HG03103 (cell line): ENCODE data around the gene JARID2.

Source experiments
- ATAC-seq: cut with Tn5 transposase; IDR thresholded peaks from one replicate; pipeline ENCODE4 v1.9.1; 2021; ENCODE audit warnings: low read depth; ENCODE audit not compliant: unreplicated experiment

JARID2 gene

DNA sequence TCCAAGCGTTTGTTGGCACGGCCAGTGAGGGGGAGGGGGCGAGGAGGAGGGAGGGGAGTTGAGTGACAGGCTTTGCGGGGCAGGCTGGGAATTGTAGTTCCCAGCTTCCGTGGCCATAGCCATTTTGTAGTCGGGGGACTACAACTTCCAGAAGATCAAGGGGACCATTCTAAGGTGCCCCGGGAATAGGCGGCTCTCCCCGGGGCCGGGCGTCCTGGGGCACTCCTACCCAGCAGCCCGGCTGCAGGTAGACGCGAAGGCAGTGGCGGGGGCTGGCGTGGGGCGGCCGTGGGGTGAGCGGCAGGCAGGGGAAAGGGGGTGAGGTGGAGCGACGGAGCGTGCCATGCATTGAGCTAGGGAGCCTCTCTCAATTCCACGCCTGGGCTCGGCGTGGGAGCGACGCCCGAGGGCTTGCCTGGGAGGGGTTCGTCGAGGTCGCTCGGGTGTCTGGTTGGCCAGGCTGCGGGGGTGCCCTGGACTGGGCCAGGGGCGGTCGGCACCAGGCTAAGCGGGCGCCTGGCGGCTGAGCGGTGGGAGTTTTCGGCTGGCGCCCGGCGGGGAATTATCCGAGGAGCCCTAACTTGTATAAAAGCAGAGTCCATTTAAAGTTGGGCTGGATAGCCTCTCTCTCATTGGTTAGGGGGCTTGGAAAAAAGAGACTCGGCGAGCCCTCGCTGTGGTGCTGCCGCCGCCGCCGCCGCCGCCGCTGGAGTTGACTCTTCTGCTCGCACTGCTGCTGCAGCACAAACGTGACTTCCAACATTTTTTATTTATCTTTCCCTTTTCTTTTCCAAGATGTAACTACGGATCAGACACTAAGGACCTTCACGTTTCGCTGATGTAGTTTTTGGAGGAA lies at the start of gene JARID2:
Gene JARID2 (plus strand): TSS at position 709 of the 856 bp plus-strand sequence. CDS start 471 bp downstream, outside the sequence.
- ATAC-seq = peak; percentile 50

DNA sequence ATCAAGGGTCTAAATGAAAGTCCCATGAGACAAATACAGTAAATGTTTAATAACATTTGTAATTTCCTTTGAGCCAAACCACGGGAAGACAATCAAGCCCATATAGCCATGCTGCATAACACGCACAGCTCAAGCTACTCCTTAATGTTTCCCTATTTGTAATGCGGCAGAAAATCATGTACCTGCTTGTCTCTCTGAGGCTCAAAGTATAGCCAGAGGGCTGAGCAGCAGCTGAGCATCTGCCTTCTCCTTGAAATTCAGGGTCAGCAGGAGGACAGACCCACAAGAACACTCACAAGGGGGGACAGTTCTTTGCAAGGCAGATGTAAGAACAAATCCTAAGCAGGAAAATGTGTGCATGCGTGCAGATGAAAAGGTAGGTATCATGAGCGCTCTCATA lies 45.8 kb upstream of the JARID2 start:
- no peak for ATAC-seq

DNA sequence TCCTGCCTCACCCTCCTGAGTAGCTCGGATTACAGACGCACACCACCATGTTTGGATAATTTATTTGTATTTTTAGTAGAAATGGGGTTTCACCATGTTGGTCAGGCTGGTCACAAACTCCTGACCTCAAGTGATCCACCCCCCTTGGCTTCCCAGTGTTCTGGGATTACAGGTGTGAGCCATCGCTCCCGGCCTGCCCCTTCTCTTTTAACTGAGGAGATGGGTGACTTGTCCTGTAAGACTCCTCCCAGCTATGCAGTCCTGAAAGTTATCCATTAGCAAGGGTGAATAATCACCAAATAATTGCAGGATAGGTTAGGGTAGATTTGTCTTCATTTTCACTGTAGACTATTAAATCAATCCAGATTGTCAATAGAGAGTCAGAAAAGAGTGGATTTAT lies 40.5 kb upstream of the JARID2 start:
- no peak for ATAC-seq

DNA sequence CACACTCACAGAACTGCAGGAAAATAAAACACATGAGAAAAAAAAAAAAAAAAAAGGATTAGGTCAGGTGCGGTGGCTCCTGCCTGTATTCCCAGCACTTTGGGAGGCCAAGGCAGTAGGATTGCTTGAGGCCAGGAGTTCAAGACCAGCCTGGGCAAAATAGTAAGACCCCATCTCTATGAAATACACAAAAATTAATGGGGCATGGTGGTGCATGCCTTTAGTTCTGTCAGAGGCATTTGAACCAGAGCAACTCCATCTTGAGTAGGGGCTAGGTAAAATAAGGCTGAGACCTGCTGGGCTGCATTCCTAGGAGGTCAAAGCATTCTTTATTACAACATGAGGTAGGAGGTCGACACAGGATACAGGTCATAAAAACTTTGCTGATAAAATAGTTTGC lies 39.0 kb upstream of the JARID2 start:
- no peak for ATAC-seq

DNA sequence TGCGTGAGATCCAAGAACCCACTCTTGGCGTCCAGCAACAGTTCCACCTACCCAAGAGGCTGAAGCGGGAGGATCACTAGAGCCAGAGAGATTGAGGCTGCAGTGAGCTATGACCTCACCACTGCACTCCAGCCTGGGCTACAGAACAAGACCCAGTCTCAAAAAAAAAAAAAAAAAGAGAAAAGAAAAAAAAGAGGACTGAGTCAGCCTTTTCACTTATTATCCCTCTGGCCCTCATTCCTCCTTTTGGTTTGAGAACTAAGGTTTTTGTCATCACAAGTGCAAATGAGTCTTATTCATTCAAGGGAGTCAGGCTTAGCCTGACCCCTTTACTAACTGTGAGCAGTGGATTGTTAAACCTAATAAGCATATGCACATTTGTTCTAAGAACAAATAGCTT lies 37.9 kb upstream of the JARID2 start:
- ATAC-seq = no peak

DNA sequence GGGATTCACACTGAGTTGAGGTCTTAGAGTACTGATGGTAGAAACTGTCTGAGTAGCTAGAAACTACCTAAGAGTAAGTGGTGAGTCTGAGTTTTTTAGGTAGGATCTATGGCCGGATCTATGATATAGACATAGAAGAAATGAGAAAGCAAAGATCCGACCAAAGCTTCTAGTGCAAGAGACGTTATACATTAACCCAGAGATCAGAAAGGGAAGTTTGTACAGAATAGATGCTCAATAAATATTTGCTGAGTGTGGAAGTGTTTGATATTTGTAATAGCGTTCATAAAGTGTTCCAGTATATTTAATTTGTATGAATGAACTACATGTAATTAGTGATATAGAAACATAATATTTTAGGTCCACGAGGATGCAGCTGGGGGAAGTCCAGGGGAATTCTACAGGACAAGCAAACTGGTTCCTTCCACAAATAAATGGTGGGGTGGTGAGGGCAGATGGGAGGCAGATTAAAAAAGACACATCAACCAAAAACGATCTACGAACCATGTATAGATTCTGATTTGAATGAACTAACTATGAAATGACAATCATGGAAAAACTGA lies 31.9 kb upstream of the JARID2 start:
- ATAC-seq = no peak

DNA sequence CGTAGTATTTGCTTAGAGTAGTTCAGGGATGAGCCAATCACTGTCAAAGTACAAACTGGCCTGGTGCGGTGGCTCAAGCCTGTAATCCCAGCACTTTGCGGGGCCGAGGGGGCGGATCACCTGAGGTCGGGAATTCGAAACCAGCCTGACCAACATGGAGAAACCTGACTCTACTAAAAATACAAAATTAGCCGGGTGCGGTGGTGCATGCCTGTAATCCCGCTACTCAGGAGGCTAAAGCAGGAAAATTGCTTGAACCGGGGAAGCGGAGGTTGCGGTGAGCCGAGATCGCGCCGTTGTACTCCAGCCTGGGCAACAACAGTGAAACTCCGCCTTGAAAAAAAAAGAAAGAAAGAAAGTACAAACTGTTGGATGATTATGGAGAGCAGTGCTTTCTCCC lies 27.5 kb upstream of the JARID2 start:
- ATAC-seq = no peak

DNA sequence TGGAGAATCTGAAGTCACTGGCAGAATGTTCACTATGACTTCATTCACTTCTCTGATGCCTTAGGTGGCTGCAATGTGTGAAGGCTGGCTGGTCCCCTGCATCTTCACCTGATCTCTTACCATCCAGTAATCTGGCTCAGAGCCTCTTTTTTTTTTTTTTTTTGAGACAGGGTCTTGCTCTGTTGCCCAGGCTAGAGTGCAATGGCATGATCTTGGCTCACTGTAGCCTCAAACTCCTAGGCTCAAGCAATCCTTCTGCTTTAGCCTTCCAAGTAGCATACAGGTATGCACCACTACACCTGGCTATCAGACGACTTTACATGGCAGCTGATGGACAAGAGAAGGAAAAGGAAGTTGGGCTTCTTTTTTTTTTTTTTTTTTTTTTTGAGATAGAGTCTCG lies 25.8 kb upstream of the JARID2 start:
- ATAC-seq = no peak

DNA sequence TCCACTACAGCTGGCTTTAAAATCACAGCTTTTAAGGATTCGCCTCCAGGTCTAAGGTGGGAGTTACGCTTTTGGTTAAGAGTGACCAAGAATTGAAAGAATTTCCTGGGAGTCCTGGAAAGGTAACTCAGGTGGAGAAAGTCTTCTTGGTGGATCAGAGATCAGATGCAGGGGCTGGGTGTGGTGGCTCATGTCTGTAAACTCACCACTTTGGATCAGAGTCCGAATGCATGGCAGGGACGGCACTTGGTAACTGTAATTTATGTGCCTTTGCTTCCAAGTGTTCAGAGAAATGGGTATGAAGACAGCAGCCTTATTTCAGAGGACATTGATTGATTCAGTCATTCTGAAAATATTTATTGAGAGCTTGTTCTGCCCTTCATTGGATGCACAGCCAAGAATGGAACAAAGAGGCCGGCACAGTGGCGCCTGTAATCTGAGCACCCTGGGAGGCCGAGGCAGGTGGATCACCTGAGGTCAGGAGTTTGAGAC lies 18.0 kb upstream of the JARID2 start:
- ATAC-seq = no peak

DNA sequence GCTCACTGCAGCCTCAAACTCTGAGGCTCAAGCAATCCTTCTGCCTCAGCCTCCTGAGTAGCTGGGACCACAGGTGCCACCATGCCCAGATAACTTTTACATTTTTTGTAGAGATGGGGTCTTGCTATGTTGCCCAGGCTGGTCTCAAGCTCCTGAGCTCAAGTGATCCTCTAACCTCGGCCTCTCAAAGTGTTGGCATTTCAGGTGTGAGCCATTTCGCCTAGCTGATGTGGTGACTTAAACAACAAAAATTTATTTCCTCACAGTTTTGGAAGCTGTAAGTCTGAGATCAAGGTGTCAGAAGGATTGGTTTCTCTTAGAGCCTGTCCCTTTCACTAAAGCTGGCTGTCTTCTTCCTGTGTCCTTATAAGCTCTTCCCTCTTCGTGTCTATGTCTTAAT lies 15.0 kb upstream of the JARID2 start:
- no peak for ATAC-seq

DNA sequence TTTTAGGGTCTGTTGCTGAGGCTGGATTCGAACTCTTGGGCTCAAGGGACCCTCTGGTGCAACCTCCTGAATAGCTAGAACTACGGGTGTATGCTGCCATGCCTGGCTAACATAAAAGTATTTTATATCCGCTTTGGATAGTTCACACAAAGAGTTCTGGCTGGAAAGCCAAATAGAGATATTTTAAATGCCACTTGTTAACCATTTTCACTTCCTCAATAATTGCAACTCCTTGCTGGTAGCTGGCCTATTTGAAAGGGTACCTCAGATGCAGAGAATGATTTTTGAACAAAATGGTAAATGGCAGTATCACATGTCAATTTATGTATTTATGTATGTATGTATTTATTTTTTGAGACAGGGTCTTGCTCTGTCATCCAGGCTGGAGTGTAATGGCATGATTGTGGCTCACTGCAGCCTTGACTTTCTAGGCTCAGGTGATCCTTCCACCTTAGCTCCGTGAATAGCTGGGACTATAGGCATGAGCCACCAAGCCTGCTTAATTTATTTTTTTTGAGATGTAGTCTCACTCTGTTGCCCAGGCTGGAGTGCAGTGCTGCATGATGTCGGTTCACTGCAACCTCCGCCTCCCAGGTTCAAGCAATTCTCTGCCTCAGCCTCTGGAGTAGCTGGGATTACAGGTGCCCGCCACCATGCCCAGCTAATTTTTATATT lies 12.9 kb upstream of the JARID2 start:
- ATAC-seq = no peak

DNA sequence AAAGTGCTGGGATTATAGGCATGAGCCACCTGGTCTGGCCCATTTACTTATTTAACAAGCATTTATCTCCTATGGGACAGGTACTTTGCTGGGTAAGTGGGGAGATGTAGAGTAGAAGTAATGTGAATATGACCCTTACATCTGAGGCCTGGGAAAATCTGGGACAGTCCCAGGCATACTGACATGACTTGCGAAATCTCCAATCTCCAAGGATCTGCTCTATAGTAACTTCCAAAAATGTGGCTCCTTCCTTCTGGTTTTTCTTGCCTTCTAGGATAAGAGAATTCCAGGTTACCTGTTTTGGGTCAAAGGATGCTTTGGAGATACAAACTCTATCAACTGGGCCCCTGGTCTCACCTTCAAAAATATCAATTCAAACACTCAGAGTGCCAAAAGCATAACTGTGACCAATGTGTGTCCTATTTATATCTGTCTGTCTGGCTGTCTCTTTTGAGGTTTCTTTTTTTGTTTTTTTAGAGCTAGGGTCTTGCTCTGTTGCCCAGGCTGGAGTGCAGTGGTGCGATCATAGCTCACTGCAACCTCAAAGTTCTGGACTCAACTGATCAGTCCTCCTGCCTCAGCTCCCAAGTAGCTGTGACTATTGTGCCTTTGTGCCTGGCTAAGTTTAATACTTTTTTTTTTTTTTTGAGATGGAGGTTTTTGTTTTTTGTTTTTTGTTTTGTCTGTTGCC lies 11.7 kb upstream of the JARID2 start:
- ATAC-seq = no peak

DNA sequence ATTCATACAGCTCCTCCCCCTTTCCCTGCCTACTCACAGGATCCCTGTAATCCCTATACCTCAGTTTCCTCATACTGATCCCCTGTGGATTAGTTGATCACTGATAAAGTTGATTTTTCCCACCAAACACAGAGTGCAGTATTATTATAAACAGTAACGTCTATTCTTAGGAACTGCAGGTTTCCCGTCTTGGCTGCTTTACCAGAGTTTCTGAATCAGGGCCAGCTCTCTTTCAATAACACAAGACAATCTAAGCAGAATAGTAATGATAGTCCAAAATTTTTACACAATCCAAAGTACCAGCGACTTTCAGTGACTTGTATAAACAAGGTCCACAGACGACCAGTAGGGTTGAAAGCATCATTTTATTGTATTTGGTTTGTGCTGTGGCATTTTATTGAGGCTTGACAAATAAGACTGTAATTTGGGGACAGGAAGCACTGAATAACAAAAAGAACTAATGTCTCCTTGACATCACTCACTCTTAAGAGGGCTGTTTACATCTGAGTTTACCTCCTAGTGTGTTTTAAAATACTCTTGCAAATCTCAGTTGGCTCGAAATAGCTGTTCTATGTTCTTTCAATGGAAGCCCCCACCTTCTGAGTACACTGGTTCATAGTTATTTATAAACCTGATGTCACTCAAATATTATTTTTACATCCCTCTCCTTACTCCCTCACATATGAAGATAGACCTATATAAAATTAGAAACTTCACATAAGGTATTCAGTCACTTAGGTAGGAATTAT lies 6.1 kb upstream of the JARID2 start:
- no peak for ATAC-seq

DNA sequence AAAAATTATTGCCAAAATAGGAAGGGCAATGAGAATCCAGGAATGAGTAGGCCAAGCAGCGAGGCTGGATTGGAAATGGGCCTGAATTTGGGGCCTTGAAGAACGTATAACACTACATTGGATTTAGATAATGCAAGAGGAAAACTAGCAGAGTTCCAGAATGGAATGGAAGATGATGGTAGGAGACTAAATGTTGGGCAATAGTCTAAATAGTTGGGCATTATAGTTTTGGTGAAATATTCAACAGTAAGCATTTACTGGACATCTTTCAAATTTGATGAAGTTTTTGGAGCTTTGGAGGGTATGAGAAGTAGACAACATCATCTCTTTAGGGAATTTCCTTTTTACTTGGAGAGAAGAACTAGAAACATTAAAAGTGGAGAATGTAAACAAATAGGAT lies 3.4 kb upstream of the JARID2 start:
- no peak for ATAC-seq

DNA sequence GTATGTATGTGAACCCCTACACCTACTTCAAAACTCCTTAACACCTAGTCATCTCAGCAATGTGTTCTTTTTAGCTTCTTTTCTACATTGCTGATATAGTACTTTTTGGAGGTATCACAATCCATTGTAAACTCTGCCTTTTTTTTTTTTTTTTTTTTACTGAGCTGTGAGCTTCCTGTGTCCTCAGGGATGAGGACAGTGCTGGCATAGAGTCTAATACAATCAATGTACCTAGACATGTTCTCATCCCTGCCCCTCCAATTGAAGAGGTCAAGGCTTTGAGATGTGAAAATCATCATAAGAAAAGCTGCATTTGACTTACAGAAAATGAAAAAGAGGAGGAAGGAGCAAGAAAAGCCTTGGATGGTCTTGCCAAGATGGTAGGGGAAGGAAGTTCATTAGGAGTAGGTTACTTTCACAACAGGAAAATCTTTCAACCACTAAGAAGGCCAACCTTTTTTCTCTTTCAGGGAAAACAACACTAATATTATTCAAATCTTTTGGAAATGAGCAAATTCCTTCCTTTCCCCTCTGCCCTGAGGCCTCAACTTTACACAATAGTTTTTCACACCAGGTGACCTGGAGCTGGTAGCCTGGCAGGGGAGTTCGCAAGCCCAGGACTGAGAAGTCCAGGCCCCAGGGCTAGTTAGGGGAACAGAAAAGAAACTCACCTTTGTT lies 2.8 kb upstream of the JARID2 start:
- ATAC-seq = no peak

DNA sequence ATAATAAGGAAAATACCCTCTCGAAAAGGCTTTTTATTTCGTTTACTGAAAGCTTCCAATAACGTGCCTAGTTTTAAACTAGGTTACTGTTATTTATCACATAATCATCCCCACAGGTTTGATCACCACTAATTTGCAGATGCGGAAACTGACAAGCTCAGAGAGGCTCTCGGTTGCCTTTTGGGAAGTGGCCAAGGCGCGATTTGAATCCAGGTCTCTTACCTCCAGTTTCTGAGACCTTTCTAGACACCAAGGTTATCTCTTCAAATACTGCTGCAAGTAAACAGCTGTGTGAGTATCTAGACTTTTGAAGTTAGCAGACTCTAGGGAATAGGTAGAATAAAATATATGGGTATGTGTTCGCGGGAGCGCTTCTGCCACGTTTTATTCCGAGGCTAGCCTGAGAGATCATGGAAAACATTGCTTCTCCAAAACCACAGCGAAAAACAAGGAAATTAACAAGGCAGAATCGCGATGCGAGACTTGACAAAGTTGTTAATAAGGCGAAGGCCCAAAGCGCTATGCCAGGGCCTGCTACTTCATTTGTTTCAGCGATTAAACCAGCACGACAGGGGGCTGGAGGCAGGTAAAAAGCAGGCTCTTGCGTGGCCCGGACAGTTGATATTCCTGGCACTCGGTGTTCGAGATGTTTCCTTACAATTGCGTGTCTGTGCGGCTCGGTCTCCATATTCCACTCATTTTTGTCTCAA lies 1.8 kb upstream of the JARID2 start:
- no peak for ATAC-seq

DNA sequence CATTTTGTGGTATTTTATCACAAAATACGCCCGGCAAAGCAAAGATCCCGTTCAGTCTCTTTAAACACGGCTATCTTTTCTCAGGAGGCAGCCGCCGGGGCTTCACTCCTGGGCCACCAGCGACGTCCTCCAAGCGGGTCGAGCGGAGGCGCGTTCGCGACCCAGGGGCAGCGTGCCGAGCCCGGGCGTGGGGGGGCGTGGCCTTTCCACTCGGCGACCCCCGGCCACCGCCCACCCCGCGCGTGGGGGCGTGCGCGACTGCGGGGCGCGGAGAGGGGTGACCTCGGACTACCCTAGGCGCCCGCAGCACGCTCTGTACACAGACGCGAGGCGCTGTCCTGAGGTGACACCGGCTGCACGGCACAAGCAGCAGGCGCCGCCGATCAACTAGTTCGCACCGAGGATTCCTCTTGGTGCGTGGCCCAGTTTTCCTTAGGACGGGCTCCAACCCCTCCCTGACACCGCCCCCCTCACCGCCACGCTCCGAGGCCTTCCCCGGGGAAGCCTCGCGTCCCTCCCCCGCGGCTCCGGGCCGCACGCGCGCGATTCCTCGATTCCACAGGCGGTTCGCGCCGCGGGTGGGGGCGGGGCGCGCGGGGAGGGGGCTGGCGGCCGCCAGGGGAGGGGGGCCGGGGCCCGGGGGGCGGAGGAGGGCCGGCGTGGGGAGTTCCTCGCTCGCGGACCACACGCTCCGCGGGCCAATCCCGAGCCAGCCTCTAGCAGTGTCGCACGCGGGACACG lies 1.1 kb upstream of the JARID2 start:
- peak; percentile 20 for ATAC-seq

DNA sequence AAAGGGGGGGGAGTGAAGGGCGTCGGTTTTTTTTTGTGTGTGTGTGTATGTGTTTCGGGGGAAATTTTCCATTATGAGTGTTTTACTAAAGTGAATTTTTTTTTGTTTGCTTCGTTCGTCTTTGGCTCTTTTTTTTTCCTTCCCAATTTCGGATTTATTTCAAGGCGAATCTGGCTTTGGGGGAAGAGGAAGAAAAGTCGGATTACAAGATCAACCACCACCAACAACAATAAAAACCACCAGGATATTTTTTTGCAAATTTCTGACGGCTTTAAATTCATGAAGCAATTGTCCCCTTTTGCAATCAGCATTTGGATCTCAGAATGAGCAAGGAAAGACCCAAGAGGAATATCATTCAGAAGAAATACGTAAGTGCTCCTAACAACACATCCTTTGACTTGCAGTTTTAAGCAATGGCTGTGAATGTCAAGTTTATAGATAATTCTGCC lies 372 bp downstream of the JARID2 start:
- no peak for ATAC-seq
